Thyroid gland (tissue), 4 donors: ENCODE measurements around the gene SMNDC1. TPM values are rescaled to one million over a fixed set of nuclear protein-coding genes. Genes with fewer than 3 reads are reported as not detected.

ENCODE experiments used
- DNase-seq, 2 donors: peaks; one replicate each; pipeline ENCODE4 v3.0.0-alpha.2; 2019
- H3K27ac ChIP-seq, 3 donors: fragments of 200-600 bp; sonication (generic); 1 replicate in 2 of 3; 2 replicates in 1 of 3; pipeline ENCODE4 v1.5.1; 2016 to 2019; ENCODE audit warnings: mild to moderate bottlenecking in 1 of 3, moderate library complexity in 1 of 3
- H3K27me3 ChIP-seq: fragments of 200-600 bp; sonication (generic); one replicate; pipeline ENCODE4 v1.5.1; 2019
- H3K36me3 ChIP-seq, 2 donors: fragments of 200-600 bp; sonication (generic); one replicate each; pipeline ENCODE4 v1.5.1; 2016 to 2019
- H3K4me1 ChIP-seq, 2 donors: fragments of 200-600 bp; sonication (generic); one replicate each; pipeline ENCODE4 v1.5.1; 2017 to 2019
- H3K4me3 ChIP-seq, 3 donors: fragments of 200-600 bp; sonication (generic); replicated peaks in 1 of 3; 1 replicate in 2 of 3; 2 replicates in 1 of 3; pipeline ENCODE4 v1.5.1; 2016; ENCODE audit warnings: mild to moderate bottlenecking in 1 of 3
- H3K9me3 ChIP-seq: fragments of 200-600 bp; sonication (generic); one replicate; pipeline ENCODE4 v1.5.1; 2017
- POLR2A ChIP-seq, 2 donors: fragments of 450-650 bp; IDR thresholded peaks; one replicate each; pipeline ENCODE4 v1.6.1; 2017; ENCODE audit warnings: antibody characterized with exemption in 2 of 2, mild to moderate bottlenecking in 2 of 2, moderate library complexity in 1 of 2
- WGBS, 2 donors: methylation state at CpG; one replicate each; pipeline ENCODE4 v1.1.5; 2017; 5-methylcytosine and 5-hydroxymethylcytosine counted together
- intact Hi-C: fragments of 100-400 bp; cut with DNase I; formaldehyde crosslinking; loops from one replicate; pipeline ENCODE4 v1.15.1; 2023
- total RNA-seq, 4 donors: library from RNA; depleted of rRNA; stranded (reverse); fragments of >200 nt; gene quantifications; one replicate each; pipeline ENCODE4 v1.2.3, GENCODE V29; 2016
- TF ChIP-seq, protein P1 (sequence below), 6 experiments: fragments of 200-600 bp in 3 of 6; fragments of 450-650 bp in 3 of 6; sonication (generic) in 3 of 6; IDR thresholded peaks; one replicate each; pipeline ENCODE4 v1.5.1; 2016 to 2019; ENCODE audit warnings: antibody characterized with exemption in 6 of 6, mild to moderate bottlenecking in 2 of 6, inconsistent platforms in 1 of 6, moderate library complexity in 1 of 6

Gene SMNDC1
- total RNA-seq, 4 donors from 2014 or later, result 12.3 to 16.3 (median 13.5) TPM

DNA sequence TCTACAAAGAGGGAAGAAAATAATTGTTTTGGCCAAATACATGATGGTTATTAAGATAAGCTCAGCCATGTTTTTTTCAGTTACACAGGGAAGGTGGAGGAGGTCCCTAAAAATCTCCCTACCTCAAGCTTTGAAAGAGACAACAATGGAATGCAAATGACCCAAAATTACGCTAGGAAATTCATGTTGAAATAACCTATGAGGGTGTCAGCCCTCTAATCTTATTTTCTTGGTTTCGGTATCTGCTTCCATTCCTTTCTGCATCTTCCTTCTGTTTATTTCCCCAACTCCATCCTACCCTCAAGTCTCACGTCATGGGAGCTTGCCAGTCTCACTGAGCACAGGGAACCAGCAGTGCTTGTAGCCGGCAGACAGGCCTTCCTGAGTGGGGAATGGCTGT is 40.6 kb upstream of the SMNDC1 start:
- no peak for DNase-seq
- H3K4me3 ChIP-seq, result no peak overlapping the region
- no peaks in the 10 kb centered on the region for H3K9me3 ChIP-seq
- H3K27ac ChIP-seq, result no peak overlapping the region
- H3K36me3 ChIP-seq, result no peaks in the 10 kb centered on the region
- intact Hi-C loops, result no loop called here
- H3K27me3 ChIP-seq, result no peaks in the 10 kb centered on the region
- H3K4me1 ChIP-seq, result no peaks in the 10 kb centered on the region
- TF ChIP-seq, protein P1, sequence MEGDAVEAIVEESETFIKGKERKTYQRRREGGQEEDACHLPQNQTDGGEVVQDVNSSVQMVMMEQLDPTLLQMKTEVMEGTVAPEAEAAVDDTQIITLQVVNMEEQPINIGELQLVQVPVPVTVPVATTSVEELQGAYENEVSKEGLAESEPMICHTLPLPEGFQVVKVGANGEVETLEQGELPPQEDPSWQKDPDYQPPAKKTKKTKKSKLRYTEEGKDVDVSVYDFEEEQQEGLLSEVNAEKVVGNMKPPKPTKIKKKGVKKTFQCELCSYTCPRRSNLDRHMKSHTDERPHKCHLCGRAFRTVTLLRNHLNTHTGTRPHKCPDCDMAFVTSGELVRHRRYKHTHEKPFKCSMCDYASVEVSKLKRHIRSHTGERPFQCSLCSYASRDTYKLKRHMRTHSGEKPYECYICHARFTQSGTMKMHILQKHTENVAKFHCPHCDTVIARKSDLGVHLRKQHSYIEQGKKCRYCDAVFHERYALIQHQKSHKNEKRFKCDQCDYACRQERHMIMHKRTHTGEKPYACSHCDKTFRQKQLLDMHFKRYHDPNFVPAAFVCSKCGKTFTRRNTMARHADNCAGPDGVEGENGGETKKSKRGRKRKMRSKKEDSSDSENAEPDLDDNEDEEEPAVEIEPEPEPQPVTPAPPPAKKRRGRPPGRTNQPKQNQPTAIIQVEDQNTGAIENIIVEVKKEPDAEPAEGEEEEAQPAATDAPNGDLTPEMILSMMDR (IDR thresholded peaks at IDR 0.05), result no peak
- no peak for TF ChIP-seq POLR2A (IDR thresholded peaks at IDR 0.05)
- 84 to 86% methylated on average over 4 of the region's 4 CpGs for WGBS, 2 donors

DNA sequence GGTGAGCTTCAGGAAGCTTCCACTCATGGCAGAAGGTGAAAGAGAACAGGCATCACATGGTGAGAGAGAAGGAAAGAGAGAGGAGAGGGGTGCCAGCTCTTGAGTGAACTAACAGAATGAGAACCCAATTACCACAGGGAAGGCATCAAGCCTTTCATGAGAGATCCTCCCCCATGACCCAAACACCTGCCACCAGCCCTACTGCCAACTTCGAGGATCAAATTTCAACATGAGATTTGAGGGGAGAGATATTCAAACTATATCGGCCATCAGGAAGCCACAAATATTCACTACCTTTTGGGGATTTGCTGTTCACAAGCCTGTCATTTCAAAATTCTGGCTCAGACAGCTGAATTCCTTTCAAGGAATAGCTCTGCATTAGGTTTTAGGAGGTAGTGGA is 39.9 kb upstream of the SMNDC1 start:
- 46 to 64% methylated on average over 2 of the region's 2 CpGs for WGBS, 2 donors
- Histone ChIP-seq H3K27ac (no peak overlapping the region), H3K27me3 (no peaks in the 10 kb centered on the region), H3K4me1 (no peaks in the 10 kb centered on the region), H3K36me3 (no peaks in the 10 kb centered on the region), H3K4me3 (no peak overlapping the region), H3K9me3 (no peaks in the 10 kb centered on the region)
- TF ChIP-seq POLR2A (IDR thresholded peaks at IDR 0.05), result no peak
- TF ChIP-seq, protein P1 (IDR thresholded peaks at IDR 0.05), result no peak
- no peak for DNase-seq
- intact Hi-C loops, result no loop called here

DNA sequence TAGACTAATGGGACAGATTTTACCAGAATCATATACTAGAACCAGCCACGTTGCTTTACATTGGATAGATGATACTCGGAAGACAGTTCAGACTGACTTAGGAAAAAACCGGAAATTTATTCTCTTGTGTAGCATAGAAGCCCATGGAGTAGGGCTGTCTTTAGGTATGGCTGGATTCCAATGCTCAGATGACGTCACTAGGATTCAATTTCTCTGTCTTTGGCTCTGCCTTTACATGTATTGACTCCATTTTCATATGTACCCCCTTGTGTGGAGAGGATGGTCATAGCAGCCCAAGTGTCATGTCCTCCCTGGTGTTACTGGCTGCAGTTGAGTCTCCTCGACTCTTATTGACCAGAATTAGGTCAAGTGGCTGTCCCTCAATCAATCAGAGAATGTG is 39.2 kb upstream of the SMNDC1 start:
- H3K27ac ChIP-seq, result no peak overlapping the region
- no peak for DNase-seq
- intact Hi-C loops, result no loop called here
- H3K9me3 ChIP-seq, result no peaks in the 10 kb centered on the region
- no peak overlapping the region for H3K4me3 ChIP-seq
- TF ChIP-seq, protein P1 (IDR thresholded peaks at IDR 0.05), result no peak
- TF ChIP-seq POLR2A (IDR thresholded peaks at IDR 0.05), result no peak
- no peaks in the 10 kb centered on the region for H3K4me1 ChIP-seq
- no peaks in the 10 kb centered on the region for H3K27me3 ChIP-seq
- 87 to 90% methylated on average over 5 of the region's 5 CpGs for WGBS, 2 donors
- H3K36me3 ChIP-seq, result no peaks in the 10 kb centered on the region

DNA sequence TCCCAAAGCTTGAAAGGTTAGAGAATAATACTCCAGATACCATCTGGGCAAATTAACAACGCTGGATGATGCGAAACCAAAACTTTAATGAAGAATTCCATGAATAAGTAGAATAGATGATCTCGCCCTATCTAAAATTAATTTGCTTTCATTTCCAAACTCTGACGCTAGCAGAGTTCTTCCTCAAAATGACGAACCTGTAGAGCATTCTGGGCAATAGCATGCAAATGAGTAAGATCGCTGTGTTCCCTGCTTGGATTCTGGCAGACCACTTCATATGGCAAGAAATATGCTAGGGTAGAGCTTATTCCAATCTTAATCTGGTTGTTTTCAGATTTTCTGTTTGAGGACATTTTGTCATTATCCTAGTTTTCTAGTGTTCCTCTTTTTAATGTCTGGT is 36.1 kb upstream of the SMNDC1 start:
- H3K9me3 ChIP-seq, result no peaks in the 10 kb centered on the region
- 85 to 89% methylated on average over 6 of the region's 6 CpGs for WGBS, 2 donors
- no peak overlapping the region for H3K4me3 ChIP-seq
- H3K36me3 ChIP-seq, result no peaks in the 10 kb centered on the region
- intact Hi-C loops, result no loop called here
- DNase-seq, result no peak
- TF ChIP-seq, protein P1 (IDR thresholded peaks at IDR 0.05), result no peak
- no peak for TF ChIP-seq POLR2A (IDR thresholded peaks at IDR 0.05)
- H3K27ac ChIP-seq, result no peak overlapping the region
- no peaks in the 10 kb centered on the region for H3K27me3 ChIP-seq
- peaks cover 0 to 12% of the 10 kb centered on the region in 2 donors for H3K4me1 ChIP-seq

DNA sequence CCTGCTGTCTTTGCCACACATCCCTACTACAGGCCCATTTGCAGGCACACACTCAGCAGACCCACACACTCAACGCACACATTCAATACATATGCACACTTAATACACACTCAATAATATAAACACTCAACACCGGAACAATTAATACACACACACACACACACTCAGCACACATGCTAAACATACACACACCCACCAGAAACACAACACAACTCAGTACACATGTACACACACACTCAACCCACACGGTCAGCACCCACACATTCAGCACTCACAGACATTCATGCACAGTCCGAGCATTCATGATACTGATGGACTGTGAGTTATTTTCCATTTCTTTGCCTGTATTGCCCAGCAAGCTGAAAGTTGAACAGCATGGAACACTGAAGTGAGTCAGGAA is 35.4 kb upstream of the SMNDC1 start:
- intact Hi-C loops, result no loop called here
- no peaks in the 10 kb centered on the region for H3K27me3 ChIP-seq

More for the DNA sequence above, 35.4 kb upstream of the SMNDC1 start:
- Histone ChIP-seq H3K4me3 (no peak overlapping the region), H3K4me1 (peaks cover 0 to 14% of the 10 kb centered on the region in 2 donors), H3K9me3 (no peaks in the 10 kb centered on the region), H3K27ac (no peak overlapping the region), H3K36me3 (no peaks in the 10 kb centered on the region)
- no peak for TF ChIP-seq POLR2A (IDR thresholded peaks at IDR 0.05)
- TF ChIP-seq, protein P1 (IDR thresholded peaks at IDR 0.05), result no peak
- WGBS, 2 donors, result 91 to 93% methylated on average over 4 of the region's 4 CpGs
- DNase-seq, result no peak
